Osteocyte (in vitro differentiated cells): Measurements from ENCODE around the gene NCAPG2. TPM values are rescaled to one million over a fixed set of nuclear protein-coding genes. Genes with fewer than 3 reads are reported as not detected.

ENCODE experiments used
- DNase-seq: peaks from one replicate; pipeline ENCODE4 v3.0.0; 2021; ENCODE audit warnings: mixed read lengths; ENCODE audit not compliant: unreplicated experiment; ENCODE audit errors: extremely low spot score
- H3K27ac Mint-ChIP-seq: one replicate; pipeline ENCODE4 v1.8.0; 2021; ENCODE audit warnings: mild to moderate bottlenecking, mixed read lengths; ENCODE audit not compliant: unreplicated experiment
- H3K27me3 Mint-ChIP-seq: one replicate; pipeline ENCODE4 v1.8.0; 2021; ENCODE audit warnings: mixed read lengths; ENCODE audit not compliant: unreplicated experiment
- H3K36me3 Mint-ChIP-seq: one replicate; pipeline ENCODE4 v1.8.0; 2021; ENCODE audit warnings: mixed read lengths; ENCODE audit not compliant: unreplicated experiment
- H3K4me1 Mint-ChIP-seq: one replicate; pipeline ENCODE4 v1.8.0; 2021; ENCODE audit warnings: mixed read lengths; ENCODE audit not compliant: unreplicated experiment
- H3K4me3 Mint-ChIP-seq: one replicate; pipeline ENCODE4 v1.8.0; 2021; ENCODE audit warnings: mild to moderate bottlenecking, moderate library complexity, mixed read lengths; ENCODE audit not compliant: unreplicated experiment
- H3K9me3 Mint-ChIP-seq: one replicate; pipeline ENCODE4 v1.8.0; 2021; ENCODE audit warnings: mixed read lengths; ENCODE audit not compliant: unreplicated experiment
- CTCF ChIP-seq: fragments of 200-600 bp; sonication (generic); IDR thresholded peaks from 2 replicates; pipeline ENCODE4 v1.5.0; 2021; ENCODE audit warnings: antibody characterized with exemption, mild to moderate bottlenecking, moderate library complexity
- total RNA-seq: library from RNA; stranded (reverse); gene quantifications from 2 replicates; pipeline ENCODE4 v1.2.1, GENCODE V29; 2021

The NCAPG2 gene
- total RNA-seq, 1 donor from 2014 or later, result 19.9 TPM

- no peaks in the 10 kb centered on the region for H3K27me3 Mint-ChIP-seq
- H3K36me3 Mint-ChIP-seq, result no peaks in the 10 kb centered on the region
- peak; percentile 15 for DNase-seq
- no peak overlapping the region for H3K4me3 Mint-ChIP-seq
- no peaks in the 10 kb centered on the region for H3K9me3 Mint-ChIP-seq
- TF ChIP-seq CTCF, result no peak
- no peaks in the 10 kb centered on the region for H3K4me1 Mint-ChIP-seq
- H3K27ac Mint-ChIP-seq, result no peak overlapping the region
Observed at GRCh38 chr7:158609313-158609974, 95.2 kb downstream of the NCAPG2 start.

- peak; percentile 34 for DNase-seq
- no peak for TF ChIP-seq CTCF
- Mint-ChIP-seq H3K27me3 (no peaks in the 10 kb centered on the region), H3K4me3 (no peak overlapping the region), H3K36me3 (no peaks in the 10 kb centered on the region), H3K4me1 (no peaks in the 10 kb centered on the region), H3K27ac (no peak overlapping the region), H3K9me3 (no peaks in the 10 kb centered on the region)
Observed at GRCh38 chr7:158607563-158607962, 97.0 kb downstream of the NCAPG2 start.

- Mint-ChIP-seq H3K36me3 (no peaks in the 10 kb centered on the region), H3K9me3 (no peaks in the 10 kb centered on the region), H3K27me3 (no peaks in the 10 kb centered on the region), H3K4me1 (no peaks in the 10 kb centered on the region), H3K4me3 (no peak overlapping the region), H3K27ac (no peak overlapping the region)
- peak; percentile 57 for DNase-seq
- TF ChIP-seq CTCF, result no peak
Observed at GRCh38 chr7:158606671-158607424, 97.8 kb downstream of the NCAPG2 start.

GRCh38 chr7:158606129-158606528 is 98.5 kb downstream of the NCAPG2 start:
- no peak for DNase-seq
- H3K36me3 Mint-ChIP-seq, result no peaks in the 10 kb centered on the region
- H3K27ac Mint-ChIP-seq, result no peak overlapping the region
- no peaks in the 10 kb centered on the region for H3K27me3 Mint-ChIP-seq
- no peak overlapping the region for H3K4me3 Mint-ChIP-seq
- no peak for TF ChIP-seq CTCF
- no peaks in the 10 kb centered on the region for H3K9me3 Mint-ChIP-seq
- no peaks in the 10 kb centered on the region for H3K4me1 Mint-ChIP-seq
